Measurements from ENCODE around the gene PHF12. TPM values are rescaled to one million over a fixed set of nuclear protein-coding genes. Genes with fewer than 3 reads are reported as not detected.

PHF12 gene
- total RNA-seq, 1 experiment from 2014 or later = 36.0 TPM

- BruUV-seq (replicated peaks) = no TSS peak
- no peaks in the 10 kb centered on the region for H3F3A ChIP-seq (ENCODE audit: insufficient read depth, low read depth)
- CTCF ChIA-PET = no interaction called here
Measured at GRCh38 chr17:28997806-28998205, 46.5 kb upstream of the PHF12 start.

GRCh38 chr17:28996554-28997096 is 45.3 kb upstream of the PHF12 start:
- intact Hi-C loops (cut with micrococcal nuclease; ENCODE audit: unreplicated experiment) = no loop called here
- H3K27me3 ChIP-seq (ENCODE audit: insufficient read depth, low read depth) = peaks cover 47% of the 10 kb centered on the region
- POLR2A ChIA-PET (ENCODE audit: unreplicated experiment) = no interaction called here
- 0 out of 2 replicates have a peak, but pooled peaks cover 4% of the 10 kb centered on the region for H3K4me1 ChIP-seq (replicated peaks; ENCODE audit: insufficient read depth)
- H4K20me1 ChIP-seq (ENCODE audit: insufficient read depth) = no peaks in the 10 kb centered on the region
- no peaks in the 10 kb centered on the region for H3K79me2 ChIP-seq (ENCODE audit: low read depth)
- H3K4me2 ChIP-seq = no peak overlapping the region
- H3K36me3 ChIP-seq (ENCODE audit: low read depth) = no peaks in the 10 kb centered on the region
- H3K9me2 ChIP-seq (ENCODE audit: insufficient read depth) = no peaks in the 10 kb centered on the region
- H3K27ac ChIP-seq = no peak overlapping the region
- DNase-seq = no peak
- H3F3A ChIP-seq (ENCODE audit: insufficient read depth, low read depth) = no peaks in the 10 kb centered on the region
- no peaks in the 10 kb centered on the region for H3K9me3 ChIP-seq (ENCODE audit: insufficient read depth, low read depth)
- CTCF ChIA-PET = no interaction called here
- H2AFZ ChIP-seq = no peak overlapping the region
- H3K4me3 ChIP-seq = no peak overlapping the region
- TF ChIP-seq EZH2 (IDR thresholded peaks at IDR 0.05; ENCODE audit: low read depth) (no peak), CTCF (conservative IDR thresholded peaks at IDR 0.05) (no peak)
- BruUV-seq (replicated peaks) = no TSS peak

More at GRCh38 chr17:28997806-28998205, 46.5 kb upstream of the PHF12 start:
- Histone ChIP-seq H3K4me1 (replicated peaks; ENCODE audit: insufficient read depth) (0 out of 2 replicates have a peak, but pooled peaks cover 4% of the 10 kb centered on the region), H3K9me3 (ENCODE audit: insufficient read depth, low read depth) (no peaks in the 10 kb centered on the region), H2AFZ (no peak overlapping the region), H3K36me3 (ENCODE audit: low read depth) (no peaks in the 10 kb centered on the region), H3K9me2 (ENCODE audit: insufficient read depth) (no peaks in the 10 kb centered on the region), H3K27ac (no peak overlapping the region), H3K4me3 (no peak overlapping the region), H3K27me3 (ENCODE audit: insufficient read depth, low read depth) (peaks cover 59% of the 10 kb centered on the region), H4K20me1 (ENCODE audit: insufficient read depth) (no peaks in the 10 kb centered on the region), H3K4me2 (no peak overlapping the region), H3K79me2 (ENCODE audit: low read depth) (no peaks in the 10 kb centered on the region)
- POLR2A ChIA-PET (ENCODE audit: unreplicated experiment) = no interaction called here
- no peak for DNase-seq
- no peak for TF ChIP-seq EZH2 (IDR thresholded peaks at IDR 0.05; ENCODE audit: low read depth)
- no peak for TF ChIP-seq CTCF (conservative IDR thresholded peaks at IDR 0.05)
- intact Hi-C loops (cut with micrococcal nuclease; ENCODE audit: unreplicated experiment) = no loop called here

- Histone ChIP-seq H3F3A (ENCODE audit: insufficient read depth, low read depth) (no peaks in the 10 kb centered on the region), H3K4me3 (no peak overlapping the region), H2AFZ (no peak overlapping the region), H3K79me2 (ENCODE audit: low read depth) (no peaks in the 10 kb centered on the region), H3K27ac (no peak overlapping the region), H3K27me3 (ENCODE audit: insufficient read depth, low read depth) (peaks cover 24% of the 10 kb centered on the region), H3K4me2 (no peak overlapping the region), H3K9me3 (ENCODE audit: insufficient read depth, low read depth) (no peaks in the 10 kb centered on the region), H3K36me3 (ENCODE audit: low read depth) (no peaks in the 10 kb centered on the region), H4K20me1 (ENCODE audit: insufficient read depth) (no peaks in the 10 kb centered on the region), H3K4me1 (replicated peaks; ENCODE audit: insufficient read depth) (0 out of 2 replicates have a peak, but pooled peaks cover 4% of the 10 kb centered on the region), H3K9me2 (ENCODE audit: insufficient read depth) (no peaks in the 10 kb centered on the region)
- no TSS peak for BruUV-seq (replicated peaks)
- TF ChIP-seq CTCF (conservative IDR thresholded peaks at IDR 0.05) (no peak), EZH2 (IDR thresholded peaks at IDR 0.05; ENCODE audit: low read depth) (no peak)
- ChIA-PET CTCF (no interaction called here), POLR2A (ENCODE audit: unreplicated experiment) (no interaction called here)
- no peak for DNase-seq
- intact Hi-C loops (cut with micrococcal nuclease; ENCODE audit: unreplicated experiment) = no loop called here
Measured at GRCh38 chr17:28993645-28994426, 42.5 kb upstream of the PHF12 start.
